AG09319 (cell line): ENCODE measurements around the gene ATXN7L3B.

Experiments used
- DNase-seq: peaks from one replicate; pipeline ENCODE4 v3.0.0-alpha.2; 2010; ENCODE audit warnings: low read depth; ENCODE audit errors: extremely low read depth
- CTCF ChIP-seq: IDR thresholded peaks from 2 replicates; pipeline ENCODE4 v1.5.1; 2011; ENCODE audit warnings: low read depth, mild to moderate bottlenecking, inconsistent platforms, low read length, moderate library complexity

Gene ATXN7L3B

GRCh38 chr12:74509886-74510285 lies 27.7 kb upstream of the ATXN7L3B start:
- TF ChIP-seq CTCF: no peak
- no peak for DNase-seq

GRCh38 chr12:74514098-74514872 lies 23.4 kb upstream of the ATXN7L3B start:
- TF ChIP-seq CTCF: no peak
- DNase-seq: no peak

- TF ChIP-seq CTCF: no peak
- DNase-seq: no peak
Observed at GRCh38 chr12:74515849-74516248, 21.8 kb upstream of the ATXN7L3B start.

GRCh38 chr12:74526535-74526934 lies 11.1 kb upstream of the ATXN7L3B start:
- TF ChIP-seq CTCF: no peak
- DNase-seq: no peak

- no peak for TF ChIP-seq CTCF
Observed at GRCh38 chr12:74527491-74527890, 10.1 kb upstream of the ATXN7L3B start.

GRCh38 chr12:74530676-74531075 lies 7.0 kb upstream of the ATXN7L3B start:
- DNase-seq: no peak
- TF ChIP-seq CTCF: no peak

More at GRCh38 chr12:74527491-74527890, 10.1 kb upstream of the ATXN7L3B start:
- no peak for DNase-seq

GRCh38 chr12:74535536-74535935 lies 2.1 kb upstream of the ATXN7L3B start:
- no peak for DNase-seq
- TF ChIP-seq CTCF: no peak
